Adipose tissue (tissue), 3 donors: ENCODE data around the gene TXNRD2. TPM values are rescaled to one million over a fixed set of nuclear protein-coding genes. Genes with fewer than 3 reads are reported as not detected.

ENCODE experiments used
- H3K27ac ChIP-seq: one replicate; pipeline ENCODE4 v1.5.1; 2013; ENCODE audit warnings: low read depth, low read length
- WGBS, 3 donors: extraction: QIAGEN DNeasy Blood & Tissue Kit; methylation state at CpG; one replicate each; pipeline ENCODE4 v1.1.7; 2013; 5-methylcytosine and 5-hydroxymethylcytosine counted together
- polyA plus RNA-seq, 3 donors: library from polyadenylated mRNA; stranded (reverse); fragments of 200-250 nt; gene quantifications; one replicate each; pipeline ENCODE4 v1.2.3, GENCODE V29; 2013
- donor health status: healthy with polysubstance abuse.
- donor health status: Bipolar disorder and iron deficiency.
- donor health status: healthy.

TXNRD2 gene
- polyA plus RNA-seq, 3 donors = 13.6 to 21.8 (median 16.6) TPM

DNA sequence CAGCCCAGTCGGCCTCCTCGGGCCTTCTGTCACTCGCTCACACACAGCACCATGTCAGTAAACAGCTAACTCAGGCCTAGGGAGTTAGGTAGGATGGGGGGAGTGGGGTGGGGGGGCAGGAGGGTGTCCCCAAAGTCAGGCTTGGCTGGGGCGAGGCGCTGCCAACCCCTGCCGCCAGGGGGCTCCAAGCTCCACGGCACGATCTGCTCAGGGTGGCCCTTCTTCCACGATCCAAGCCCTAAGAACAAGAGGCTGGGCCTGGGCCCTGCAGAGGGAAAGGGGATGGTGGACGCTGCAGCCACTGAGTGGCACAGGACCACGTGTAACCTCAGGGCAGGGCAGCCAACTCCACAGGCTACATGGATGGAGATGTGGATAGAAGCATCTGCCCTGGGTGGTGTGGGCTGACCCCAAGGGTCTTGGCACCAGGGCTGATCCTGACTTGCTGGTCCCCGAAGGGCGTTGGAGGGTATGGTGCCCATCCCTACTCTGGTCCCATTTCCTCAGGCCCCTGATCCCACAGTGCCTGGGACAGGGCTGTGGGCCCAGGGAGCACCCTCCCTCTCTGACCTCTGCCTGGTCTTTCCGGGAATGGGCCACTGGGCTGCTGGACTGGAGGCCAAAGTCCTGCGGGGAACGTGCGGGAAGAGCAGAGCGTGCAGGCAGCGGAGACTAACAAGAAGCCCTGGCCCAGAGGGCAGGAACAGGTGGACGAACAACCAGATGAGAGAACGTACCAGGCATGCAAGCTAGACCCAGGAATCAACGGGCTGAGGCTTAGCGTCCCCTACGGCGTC lies 29.1 kb upstream of the TXNRD2 start:
- WGBS, 3 donors = 49 to 58% (median 58%) methylated on average over 25 of the region's 25 CpGs
- H3K27ac ChIP-seq = no peak overlapping the region

DNA sequence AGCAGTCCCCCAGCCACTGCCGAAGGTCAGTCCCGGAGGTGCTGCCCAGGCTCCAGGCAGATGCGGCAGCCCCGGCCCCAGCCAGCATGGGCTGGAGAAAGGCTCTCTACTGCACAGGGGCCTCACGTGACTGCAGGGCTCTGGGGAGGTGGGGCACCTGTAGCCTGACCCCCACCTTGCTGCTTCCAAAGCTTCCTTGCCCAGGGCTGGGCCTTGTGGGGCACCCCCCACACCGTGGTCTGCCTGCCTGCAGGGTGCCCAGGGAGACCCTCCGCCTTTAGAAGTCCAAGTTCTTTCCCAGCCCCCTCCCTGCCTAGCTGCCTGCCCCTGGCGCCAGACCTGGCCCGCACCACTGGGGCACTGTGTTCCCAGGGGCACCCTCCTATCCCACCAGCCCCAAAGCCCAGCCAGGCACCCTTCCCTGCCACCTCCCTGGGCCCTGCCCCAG lies 28.4 kb upstream of the TXNRD2 start:
- no peak overlapping the region for H3K27ac ChIP-seq
- 76 to 80% (median 77%) methylated on average over 7 to 9 of the region's 9 CpGs for WGBS, 3 donors

DNA sequence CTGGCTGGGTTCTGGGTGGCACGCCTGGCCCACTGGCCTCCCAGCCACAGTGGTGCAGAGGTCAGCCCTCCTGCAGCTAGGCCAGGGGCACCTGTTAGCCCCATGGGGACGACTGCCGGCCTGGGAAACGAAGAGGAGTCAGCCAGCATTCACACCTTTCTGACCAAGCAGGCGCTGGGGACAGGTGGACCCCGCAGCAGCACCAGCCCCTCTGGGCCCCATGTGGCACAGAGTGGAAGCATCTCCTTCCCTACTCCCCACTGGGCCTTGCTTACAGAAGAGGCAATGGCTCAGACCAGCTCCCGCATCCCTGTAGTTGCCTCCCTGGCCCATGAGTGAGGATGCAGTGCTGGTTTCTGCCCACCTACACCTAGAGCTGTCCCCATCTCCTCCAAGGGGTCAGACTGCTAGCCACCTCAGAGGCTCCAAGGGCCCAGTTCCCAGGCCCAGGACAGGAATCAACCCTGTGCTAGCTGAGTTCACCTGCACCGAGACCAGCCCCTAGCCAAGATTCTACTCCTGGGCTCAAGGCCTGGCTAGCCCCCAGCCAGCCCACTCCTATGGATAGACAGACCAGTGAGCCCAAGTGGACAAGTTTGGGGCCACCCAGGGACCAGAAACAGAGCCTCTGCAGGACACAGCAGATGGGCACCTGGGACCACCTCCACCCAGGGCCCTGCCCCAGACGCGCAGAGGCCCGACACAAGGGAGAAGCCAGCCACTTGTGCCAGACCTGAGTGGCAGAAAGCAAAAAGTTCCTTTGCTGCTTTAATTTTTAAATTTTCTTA lies 27.7 kb upstream of the TXNRD2 start:
- 80 to 87% (median 81%) methylated on average over 11 of the region's 11 CpGs for WGBS, 3 donors
- no peak overlapping the region for H3K27ac ChIP-seq

- WGBS, 3 donors = 80 to 90% (median 86%) methylated on average over 18 of the region's 18 CpGs
Measured at GRCh38 chr22:19968450-19968891, 26.9 kb upstream of the TXNRD2 start.

GRCh38 chr22:19967850-19968449 lies 26.3 kb upstream of the TXNRD2 start:
- 88 to 89% (median 89%) methylated on average over 7 of the region's 7 CpGs for WGBS, 3 donors
- no peak overlapping the region for H3K27ac ChIP-seq

More at GRCh38 chr22:19968450-19968891, 26.9 kb upstream of the TXNRD2 start:
- H3K27ac ChIP-seq = no peak overlapping the region

DNA sequence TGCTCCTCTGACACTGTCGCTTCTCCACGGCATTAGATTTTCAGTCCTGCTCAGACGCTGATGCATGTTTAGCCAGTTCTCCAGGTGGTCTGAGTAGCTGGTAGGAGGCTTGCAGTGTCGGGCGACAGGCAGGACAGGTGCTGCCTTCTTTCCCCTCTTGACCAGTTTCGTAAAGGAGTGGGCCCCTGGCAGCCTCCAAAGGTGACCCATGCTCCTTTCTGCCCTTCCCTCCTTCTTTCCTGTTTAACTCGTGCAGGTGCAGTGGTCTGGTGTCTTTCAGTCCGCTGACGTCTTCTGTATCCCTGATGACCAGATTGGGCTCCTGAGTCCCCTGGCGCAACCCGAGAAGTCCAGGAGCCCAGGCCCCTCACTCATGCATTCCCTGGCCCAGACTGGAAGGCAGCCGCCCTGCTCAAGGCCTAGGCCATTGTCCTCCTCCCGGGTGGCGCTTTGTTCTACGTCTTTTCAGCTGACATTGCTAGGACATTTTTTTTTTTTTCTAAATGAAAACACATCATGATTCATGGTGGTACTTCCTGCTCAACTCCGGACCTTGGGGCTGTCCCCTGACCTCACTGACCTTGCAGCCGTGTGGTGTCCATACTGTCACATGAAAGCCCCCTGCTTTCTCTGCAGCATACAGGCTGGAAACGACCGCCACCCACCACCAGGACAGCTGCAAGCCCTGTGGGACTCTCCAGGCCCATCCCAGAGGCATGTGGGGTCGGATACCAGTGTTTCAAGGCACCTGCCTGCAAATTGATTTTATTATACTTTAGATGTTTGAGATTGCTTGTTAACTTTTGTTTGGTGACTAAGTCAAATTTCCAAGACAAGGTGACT lies 25.5 kb upstream of the TXNRD2 start:
- WGBS, 3 donors = 71 to 80% (median 76%) methylated on average over 20 of the region's 20 CpGs
- H3K27ac ChIP-seq = no peak overlapping the region

DNA sequence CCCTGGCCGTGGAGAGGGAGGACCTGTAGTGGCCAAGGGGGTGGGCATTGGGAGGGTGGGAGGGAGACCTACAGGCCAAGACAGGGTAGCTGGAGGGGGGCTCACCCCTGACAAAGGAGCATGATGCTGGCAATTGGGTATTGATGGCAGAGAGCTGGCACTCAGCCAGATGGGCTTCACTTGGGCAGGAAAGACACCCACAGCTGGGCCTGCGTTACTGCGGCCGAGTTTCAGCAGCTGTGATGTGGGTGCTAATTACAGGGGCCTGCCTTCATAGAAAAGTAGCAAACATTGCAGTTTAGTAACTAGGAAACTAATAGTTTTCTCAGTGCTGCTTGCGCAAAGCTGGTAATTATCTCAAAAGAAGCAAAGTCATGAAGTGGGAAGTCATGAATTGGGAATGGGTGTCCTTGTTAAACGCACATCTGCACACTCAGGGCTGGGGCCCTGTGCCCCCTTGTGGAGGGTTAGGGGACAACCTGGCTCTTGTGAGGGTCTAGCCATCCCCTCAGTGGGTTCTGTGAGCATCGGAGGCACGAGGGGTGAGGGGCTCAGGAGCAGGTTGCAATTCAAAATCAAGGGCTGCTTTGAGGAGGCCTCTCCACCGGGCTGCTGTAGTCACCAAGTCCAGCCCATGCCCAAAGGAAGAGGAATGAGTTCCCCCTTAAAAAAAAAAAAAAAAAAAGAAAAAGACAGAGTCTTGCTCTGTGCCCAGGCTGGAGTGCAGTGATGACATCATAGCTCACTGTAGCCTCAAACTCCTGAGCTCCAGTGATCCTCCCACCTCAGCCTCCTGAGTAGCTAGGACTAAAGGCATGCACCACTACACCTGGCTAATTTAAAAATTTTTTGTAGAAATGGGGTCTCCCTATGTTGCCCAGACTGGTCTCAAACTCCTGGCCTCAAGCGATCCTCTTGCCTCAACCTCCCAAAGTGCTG lies 24.4 kb upstream of the TXNRD2 start:
- WGBS, 3 donors = 80 to 86% (median 82%) methylated on average over 10 of the region's 10 CpGs
- no peak overlapping the region for H3K27ac ChIP-seq

DNA sequence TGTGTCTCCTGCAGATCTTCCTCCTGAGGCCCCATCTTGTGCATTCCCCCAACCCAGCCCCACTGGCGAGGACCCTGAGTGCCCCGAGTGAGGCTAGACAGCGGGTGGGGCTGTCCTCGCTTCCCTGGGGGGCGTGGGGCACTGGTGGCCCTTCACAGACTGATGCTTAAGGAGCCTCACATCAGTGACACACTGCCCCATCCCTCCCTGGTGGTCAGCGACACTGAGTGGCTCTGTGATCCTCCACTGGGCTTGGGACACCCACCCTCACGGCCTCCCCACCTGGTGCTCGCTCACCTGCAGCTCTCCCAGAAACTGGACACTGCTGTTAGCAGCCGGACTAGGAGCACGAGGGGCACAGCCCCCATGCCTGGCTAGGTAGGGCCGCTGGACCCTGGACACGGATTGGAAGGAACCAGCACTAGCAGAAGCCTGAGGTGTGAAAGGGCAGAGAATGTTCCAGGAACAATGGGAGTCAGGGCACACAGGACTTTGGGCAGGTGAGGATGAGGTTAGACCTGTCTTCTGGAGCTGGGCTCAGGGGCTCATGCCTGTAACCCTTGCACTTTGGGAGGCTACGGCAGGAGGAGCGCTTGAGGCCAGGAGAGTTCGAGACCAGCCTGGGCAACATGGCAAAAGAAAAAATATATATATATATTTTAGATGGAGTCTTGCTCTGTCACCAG lies 23.2 kb upstream of the TXNRD2 start:
- WGBS, 3 donors = 93 to 97% (median 93%) methylated on average over 14 to 15 of the region's 15 CpGs
- no peak overlapping the region for H3K27ac ChIP-seq

GRCh38 chr22:19963863-19964642 lies 22.4 kb upstream of the TXNRD2 start:
- H3K27ac ChIP-seq = no peak overlapping the region
- WGBS, 3 donors = 88 to 95% (median 91%) methylated on average over 12 of the region's 12 CpGs

GRCh38 chr22:19962909-19963806 lies 21.5 kb upstream of the TXNRD2 start:
- 33 to 84% (median 75%) methylated on average over 29 to 30 of the region's 30 CpGs for WGBS, 3 donors
- no peak overlapping the region for H3K27ac ChIP-seq

DNA sequence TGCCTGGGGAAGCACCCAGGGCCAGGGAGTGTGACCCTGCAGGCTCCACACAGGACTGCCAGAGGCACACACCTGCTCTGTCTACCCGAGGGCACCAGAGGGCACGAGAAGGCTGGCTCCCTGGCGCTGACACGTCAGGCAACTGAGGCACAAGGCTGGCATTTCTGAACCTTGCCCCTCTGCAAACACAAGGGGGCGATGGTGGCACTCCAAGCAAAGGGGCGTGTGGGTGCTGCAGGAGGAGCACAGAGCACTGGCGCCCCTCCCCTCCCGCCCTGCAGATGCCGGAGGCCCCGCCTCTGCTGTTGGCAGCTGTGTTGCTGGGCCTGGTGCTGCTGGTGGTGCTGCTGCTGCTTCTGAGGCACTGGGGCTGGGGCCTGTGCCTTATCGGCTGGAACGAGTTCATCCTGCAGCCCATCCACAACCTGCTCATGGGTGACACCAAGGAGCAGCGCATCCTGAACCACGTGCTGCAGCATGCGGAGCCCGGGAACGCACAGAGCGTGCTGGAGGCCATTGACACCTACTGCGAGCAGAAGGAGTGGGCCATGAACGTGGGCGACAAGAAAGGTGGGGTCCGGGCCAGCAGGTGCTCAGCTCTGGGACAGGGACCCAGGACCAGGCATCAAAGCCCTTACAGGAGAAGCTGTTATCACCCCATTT lies 20.8 kb upstream of the TXNRD2 start:
- H3K27ac ChIP-seq = no peak overlapping the region
- 30 to 69% (median 59%) methylated on average over 20 to 22 of the region's 22 CpGs for WGBS, 3 donors

DNA sequence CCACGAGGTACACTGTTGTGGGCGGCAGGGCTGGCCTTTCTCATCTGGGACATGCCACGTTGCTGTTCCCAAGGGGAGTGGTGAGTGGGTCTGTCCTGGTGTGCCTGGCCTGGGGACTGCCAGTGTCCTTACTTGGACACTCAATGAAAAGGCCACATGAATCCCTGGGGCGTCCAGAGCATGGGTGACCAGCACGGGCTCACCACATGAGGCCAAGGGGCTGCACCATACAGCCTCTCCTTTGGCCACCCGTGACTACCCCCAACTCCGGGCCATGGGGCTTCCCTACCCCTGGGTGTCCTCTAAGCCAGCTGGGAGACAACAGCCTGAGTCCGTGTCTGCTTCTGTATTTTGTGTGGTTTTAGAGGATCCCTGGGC lies 20.2 kb upstream of the TXNRD2 start:
- H3K27ac ChIP-seq = no peak overlapping the region
- WGBS, 3 donors = 76 to 89% (median 87%) methylated on average over 8 of the region's 8 CpGs

GRCh38 chr22:19961201-19961580 lies 19.6 kb upstream of the TXNRD2 start:
- no peak overlapping the region for H3K27ac ChIP-seq
- WGBS, 3 donors = 81 to 89% (median 82%) methylated on average over 9 of the region's 9 CpGs

DNA sequence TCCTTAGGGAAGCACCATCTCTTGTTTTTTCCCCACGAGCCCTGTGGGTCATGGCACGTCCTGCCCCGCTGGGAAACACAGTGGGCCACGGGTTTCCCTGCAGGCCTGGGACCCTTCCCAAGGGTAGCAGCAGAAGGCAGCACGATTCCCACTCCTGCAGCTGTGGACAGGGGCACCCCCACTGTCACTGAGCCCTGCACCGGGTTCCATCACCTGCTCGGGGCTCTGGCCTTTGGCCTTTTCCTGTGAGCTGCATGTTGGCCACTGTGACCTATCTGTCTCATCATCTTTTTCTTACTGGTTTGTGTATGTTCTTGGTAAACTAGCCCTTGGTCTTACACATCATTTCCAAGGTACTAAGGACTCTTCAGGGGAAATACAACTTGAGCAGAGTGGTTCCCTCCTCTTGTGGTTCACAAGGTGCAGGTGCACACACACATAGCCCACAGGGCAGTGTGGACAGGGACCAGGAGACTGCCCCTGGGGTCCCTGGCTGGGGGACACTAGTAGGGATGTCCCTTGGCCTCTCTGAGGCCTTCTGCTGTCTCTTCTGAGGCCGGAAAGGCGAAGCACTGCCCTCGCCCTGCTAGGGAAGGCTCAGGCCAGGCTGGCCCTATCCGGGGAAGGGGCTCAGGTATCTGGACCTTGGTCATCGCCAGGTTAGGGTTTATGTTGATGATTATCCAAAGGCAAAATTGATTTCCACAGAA lies 19.0 kb upstream of the TXNRD2 start:
- H3K27ac ChIP-seq = no peak overlapping the region
- 88 to 92% (median 91%) methylated on average over 12 of the region's 12 CpGs for WGBS, 3 donors
